ENCODE results near the gene XYLB.
A peak's percentile ranks its signal among the peaks of the same experiment; 100 is the strongest.

Gene XYLB

GRCh38 chr3:38454884-38455638 lies 108.5 kb downstream of the XYLB start:
- DNase-seq (ENCODE audit: low spot score): peak; percentile 27

GRCh38 chr3:38455639-38456430 lies 109.2 kb downstream of the XYLB start:
- DNase-seq (ENCODE audit: low spot score): no peak

GRCh38 chr3:38457111-38458003 lies 110.8 kb downstream of the XYLB start:
- no peak for DNase-seq (ENCODE audit: low spot score)

- no peak for DNase-seq (ENCODE audit: low spot score)
These were observed 112.4 kb downstream of the XYLB start for GRCh38 chr3:38458796-38459498.

GRCh38 chr3:38459499-38460048 lies 113.0 kb downstream of the XYLB start:
- DNase-seq (ENCODE audit: low spot score): no peak

- DNase-seq (ENCODE audit: low spot score): no peak
These were observed 114.0 kb downstream of the XYLB start for GRCh38 chr3:38460377-38461270.

Data from CD4-positive, alpha-beta T cell treated with Interleukin-6 at 100 ng/mL for 8 hours (primary cell).